ENCODE data around the gene RCN1. TPM values are rescaled to one million over a fixed set of nuclear protein-coding genes. Genes with fewer than 3 reads are reported as not detected.

Gene RCN1
- total RNA-seq, 1 experiment from 2014 or later, result 99.8 TPM

GRCh38 chr11:32152216-32152615, 61.3 kb downstream of the RCN1 start:
- no peak for ATAC-seq
- intact Hi-C loops (cut with micrococcal nuclease), result no loop called here
- no TSS peak for BruUV-seq (replicated peaks)

More at GRCh38 chr11:32152216-32152615, 61.3 kb downstream of the RCN1 start:
- no peak overlapping the region for H2AFZ ChIP-seq (ENCODE audit: low read depth, low read length, poor library complexity, severe bottlenecking)
- POLR2A ChIA-PET, result no interaction called here
- H3K4me3 ChIP-seq (replicated peaks in 1 of 2; ENCODE audit: low read depth in 1 of 2, low read length in 2 of 2), result no peak overlapping the region
- no peaks in the 10 kb centered on the region for H3K9me3 ChIP-seq (ENCODE audit: control insufficient read depth in 1 of 2, insufficient read depth in 1 of 2, low read depth in 1 of 2, low read length in 2 of 2)
- H3K36me3 ChIP-seq (ENCODE audit: control insufficient read depth in 1 of 2, insufficient read depth in 2 of 2, low read length in 2 of 2), result no peaks in the 10 kb centered on the region
- RAD21 ChIA-PET (ENCODE audit: low non-redundant PET in 1 of 2, low total read pairs in 2 of 2, uncharacterized antibody in 2 of 2, unreplicated experiment in 2 of 2), result no interaction called here
- H3K79me2 ChIP-seq (ENCODE audit: insufficient read depth, low read length), result no peaks in the 10 kb centered on the region
- no peak overlapping the region for H3K27ac ChIP-seq (ENCODE audit: low read depth, low read length)
- no peak overlapping the region for H3K9ac ChIP-seq (ENCODE audit: low read length)
- no peak overlapping the region for H3K4me2 ChIP-seq (ENCODE audit: low read length)
- no peaks in the 10 kb centered on the region for H4K20me1 ChIP-seq (ENCODE audit: insufficient read depth)
- H3K27me3 ChIP-seq (ENCODE audit: insufficient read depth, low read length), result no peaks in the 10 kb centered on the region
- 0 out of 4 replicates have a peak, but pooled peaks cover 0 to 2% of the 10 kb centered on the region in 2 experiments for H3K4me1 ChIP-seq (ENCODE audit: control insufficient read depth in 1 of 2, insufficient read depth in 2 of 2, low read length in 2 of 2)
- no peak for TF ChIP-seq TCF7L2 (IDR thresholded peaks at IDR 0.05; ENCODE audit: borderline replicate concordance, extremely low read depth, insufficient read depth, insufficient read length)
- TF ChIP-seq SRF (IDR thresholded peaks at IDR 0.05; ENCODE audit: low read depth), result no peak
- no peak for TF ChIP-seq EZH2phosphoT487 (IDR thresholded peaks at IDR 0.05; ENCODE audit: borderline replicate concordance)
- TF ChIP-seq ATF3 (IDR thresholded peaks at IDR 0.05), result no peak
- TF ChIP-seq SP1 (IDR thresholded peaks at IDR 0.05; ENCODE audit: low read depth), result no peak
- no peak for TF ChIP-seq ZBTB33 (IDR thresholded peaks at IDR 0.05; ENCODE audit: extremely low read depth, insufficient replicate concordance, low read length)
- TF ChIP-seq CEBPB (IDR thresholded peaks at IDR 0.05; ENCODE audit: low read depth), result no peak
- no peak for TF ChIP-seq CBX3 (IDR thresholded peaks at IDR 0.05; ENCODE audit: low read depth)
- no peak for TF ChIP-seq POLR2AphosphoS5 (IDR thresholded peaks at IDR 0.05; ENCODE audit: low read depth, low read length)
- no peak for TF ChIP-seq JUND (IDR thresholded peaks at IDR 0.05)
- TF ChIP-seq REST (IDR thresholded peaks at IDR 0.05; ENCODE audit: low read depth), result no peak
- TF ChIP-seq CTCF (IDR thresholded peaks at IDR 0.05 in 2 of 3, conservative IDR thresholded peaks at IDR 0.05 in 1 of 3; ENCODE audit: borderline replicate concordance in 1 of 3, insufficient read depth in 1 of 3, low read depth in 2 of 3, low read length in 2 of 3), result no peak
- TF ChIP-seq ELF1 (IDR thresholded peaks at IDR 0.05; ENCODE audit: borderline replicate concordance, low read depth), result no peak
- no peak for TF ChIP-seq MAX (IDR thresholded peaks at IDR 0.05)
- DNase-seq (ENCODE audit: low read depth, low spot score), result no peak
- no peaks in the 10 kb centered on the region for H3K9me2 ChIP-seq (ENCODE audit: insufficient read depth)
- CTCF ChIA-PET, result no interaction called here
